Amniotic stem cell (primary cell): ENCODE measurements around the gene NDST3.

Experiments
- DNase-seq: peaks from one replicate; lab custom pipeline; 2025; lab: John Stamatoyannopoulos, UW

NDST3 gene

GRCh38 chr4:118081434-118081833, 47.1 kb downstream of the NDST3 start:
- no peak for DNase-seq

- no peak for DNase-seq
Measured at GRCh38 chr4:118082182-118082581, 47.9 kb downstream of the NDST3 start.

DNA sequence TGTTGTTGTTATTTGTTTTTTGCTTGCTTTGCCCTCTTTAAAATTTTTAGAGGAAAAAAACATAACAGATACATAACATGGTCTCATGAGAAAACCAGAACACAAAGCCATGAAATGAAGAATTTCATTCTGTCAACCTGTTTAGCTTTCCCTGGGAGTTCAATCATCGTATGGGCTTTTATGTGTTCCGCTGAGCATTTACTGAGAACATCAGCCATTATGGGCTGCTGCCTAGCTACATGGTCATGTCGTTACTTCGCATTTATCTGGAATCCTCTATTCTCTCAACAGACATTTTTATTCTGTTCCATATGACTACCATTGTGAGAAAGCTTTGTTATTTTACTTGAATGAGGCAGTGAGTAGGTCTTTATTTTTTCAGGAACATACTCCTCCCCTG, 51.4 kb downstream of the NDST3 start:
- DNase-seq: no peak

GRCh38 chr4:118086344-118086743, 52.1 kb downstream of the NDST3 start:
- no peak for DNase-seq

DNA sequence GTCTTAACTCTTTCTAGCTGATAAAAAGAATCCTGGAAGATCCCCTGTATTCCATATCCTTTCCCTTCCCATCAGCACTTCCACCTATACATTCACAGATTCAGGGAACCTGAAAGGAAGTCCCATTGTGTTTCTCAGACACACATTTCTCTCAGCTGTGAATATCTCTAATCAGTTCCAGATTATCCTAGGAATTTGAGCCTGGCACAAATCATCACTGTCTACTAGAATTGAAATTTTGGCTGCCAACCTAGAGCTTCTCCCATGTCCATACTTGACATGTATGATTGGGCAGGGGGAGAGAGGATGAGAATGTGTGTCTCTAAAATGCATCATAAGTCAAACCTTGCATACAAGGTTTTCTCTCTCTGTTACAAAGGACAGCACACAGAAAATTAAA, 53.1 kb downstream of the NDST3 start:
- no peak for DNase-seq

- DNase-seq: no peak
Measured at GRCh38 chr4:118099106-118099505, 64.8 kb downstream of the NDST3 start.

GRCh38 chr4:118102195-118102594, 67.9 kb downstream of the NDST3 start:
- no peak for DNase-seq

- DNase-seq: no peak
Measured at GRCh38 chr4:118112117-118113046, 78.1 kb downstream of the NDST3 start.

DNA sequence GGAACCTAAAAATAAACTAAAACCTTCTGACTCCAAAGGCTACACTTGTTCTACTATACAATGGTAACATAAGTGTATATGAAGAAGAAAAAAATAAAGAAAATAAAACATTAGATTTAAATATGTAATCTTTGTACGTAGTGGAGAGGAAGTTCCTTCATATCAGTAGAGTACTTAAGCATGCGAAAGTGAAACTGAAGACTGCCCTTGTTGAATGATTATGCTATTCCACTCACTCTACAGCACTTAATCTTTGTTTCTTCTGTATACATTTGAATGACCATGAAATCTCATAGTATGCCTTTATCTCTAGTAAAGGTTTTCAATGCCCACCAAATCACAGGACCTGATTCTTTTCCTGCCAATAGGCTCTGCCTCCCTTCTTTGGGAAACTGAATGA, 78.9 kb downstream of the NDST3 start:
- no peak for DNase-seq

DNA sequence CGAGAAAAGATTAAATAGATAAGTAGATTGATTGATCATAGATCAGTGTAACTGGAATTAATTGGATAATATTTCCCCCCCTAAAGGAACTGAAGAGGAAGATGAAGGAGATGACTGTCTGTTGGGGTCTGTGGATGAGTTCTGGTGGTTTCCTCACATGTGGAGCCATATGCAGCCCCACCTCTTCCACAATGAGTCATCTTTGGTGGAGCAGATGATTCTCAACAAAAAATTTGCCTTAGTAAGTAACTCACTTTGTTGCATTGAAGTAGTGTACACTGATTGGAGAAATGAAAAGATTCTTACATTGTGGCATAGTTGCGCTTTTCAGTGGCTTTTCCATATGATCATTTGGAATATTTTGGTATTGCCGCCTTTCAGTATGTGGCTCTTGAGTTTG, 80.4 kb downstream of the NDST3 start:
- DNase-seq: no peak

DNA sequence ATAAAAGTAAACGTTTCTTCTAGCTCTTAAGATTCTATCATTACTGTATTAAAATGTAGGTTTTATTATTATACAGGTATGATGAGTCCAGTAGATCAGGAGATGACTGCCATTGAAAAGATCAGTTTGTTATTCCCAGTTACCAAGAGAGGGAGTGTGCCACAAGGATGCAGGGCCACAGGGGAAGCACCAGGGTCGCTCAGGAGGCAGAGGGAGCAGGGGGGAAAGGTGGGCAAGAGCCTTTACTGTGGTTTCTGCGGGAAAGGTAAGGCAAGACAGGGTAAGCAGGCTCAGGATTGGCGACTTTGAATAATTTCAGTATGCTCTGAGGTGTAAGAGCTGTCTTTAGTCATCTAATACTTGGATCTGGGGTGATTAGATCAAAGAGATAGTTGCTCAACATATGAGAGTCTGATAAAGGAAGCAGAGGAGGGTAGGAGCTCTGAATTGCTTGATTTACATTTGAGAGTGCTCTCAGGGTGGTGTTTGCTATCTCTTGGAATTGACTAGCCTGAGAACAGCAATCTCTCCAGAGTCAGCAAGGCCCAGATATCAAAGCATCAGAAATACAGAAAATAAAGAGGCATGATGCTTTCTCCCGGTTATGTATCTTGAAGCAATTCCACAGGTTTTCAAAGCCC, 86.0 kb downstream of the NDST3 start:
- no peak for DNase-seq

DNA sequence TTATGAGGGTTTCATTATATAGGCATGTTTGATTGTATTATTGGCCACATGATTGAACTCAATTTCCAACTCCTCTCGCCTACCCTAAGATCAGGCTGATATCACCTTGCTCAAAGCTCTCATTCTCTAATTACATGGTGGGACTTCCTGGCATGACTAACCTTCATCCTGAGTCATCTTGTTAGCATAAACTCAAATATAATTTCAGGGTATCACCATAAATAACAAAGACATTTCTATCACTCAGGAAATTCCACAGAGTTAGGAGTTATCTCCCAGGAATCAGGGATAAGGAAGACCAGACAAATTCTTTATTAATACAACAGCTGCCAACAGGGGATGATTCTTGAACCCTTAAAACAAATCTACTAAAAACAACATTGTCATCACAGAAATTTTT, 90.7 kb downstream of the NDST3 start:
- DNase-seq: no peak

DNA sequence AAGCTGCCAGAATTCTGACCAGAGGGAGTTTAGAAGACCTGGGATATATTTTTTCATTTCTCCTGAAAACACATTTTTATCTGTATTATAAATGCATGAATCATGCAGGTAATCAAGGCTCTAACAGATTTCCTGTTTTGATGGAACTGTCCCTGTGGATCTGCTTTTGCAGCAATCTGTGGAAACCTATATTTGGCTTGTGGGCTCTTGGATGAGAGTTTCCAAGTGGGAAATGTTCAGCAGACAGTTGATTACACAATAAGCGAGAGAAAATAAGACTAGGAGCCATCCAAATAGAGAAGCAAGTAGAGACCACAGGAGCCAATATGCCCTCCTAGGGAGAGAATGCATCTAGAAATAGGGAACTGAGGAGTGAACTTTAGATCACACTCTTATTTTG, 105.0 kb downstream of the NDST3 start:
- no peak for DNase-seq

- DNase-seq: no peak
Measured at GRCh38 chr4:118141240-118141639, 107.0 kb downstream of the NDST3 start.

DNA sequence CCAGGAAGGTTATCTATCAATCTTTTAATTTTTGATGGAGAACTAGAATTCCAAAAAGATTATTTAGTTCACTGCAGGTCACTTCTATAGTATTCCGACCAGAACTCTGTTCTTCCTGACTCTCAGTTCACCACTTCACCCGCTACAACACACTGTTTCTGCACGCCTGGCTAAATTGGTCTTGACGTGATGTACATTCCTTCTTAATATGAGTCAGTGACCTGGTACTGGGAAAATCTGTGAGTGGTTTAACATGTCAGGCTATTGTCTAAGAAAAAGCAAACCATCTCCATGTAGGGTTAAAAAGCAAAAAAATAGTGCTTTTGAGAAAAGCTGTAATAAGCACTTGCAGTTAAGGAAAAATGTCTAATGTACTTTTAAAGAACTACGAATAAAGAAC, 120.4 kb downstream of the NDST3 start:
- no peak for DNase-seq

DNA sequence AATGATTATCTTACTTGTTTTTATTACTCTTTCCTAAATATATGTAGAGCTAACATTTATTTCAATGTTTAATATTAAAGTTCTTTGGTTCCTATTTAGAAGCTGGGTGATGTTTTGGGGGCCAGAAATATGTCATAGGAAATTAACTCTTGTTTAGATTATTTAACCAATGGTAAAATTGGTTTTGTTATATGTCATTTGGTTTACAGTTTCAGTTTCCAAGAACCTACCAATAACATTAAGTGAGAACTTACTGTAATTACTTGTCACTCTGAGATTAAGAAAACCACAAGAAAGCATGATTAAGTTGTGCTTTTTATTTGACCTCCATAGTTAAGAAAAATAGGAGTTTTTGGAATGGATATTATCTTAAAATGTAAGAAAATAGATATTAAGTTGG, 121.2 kb downstream of the NDST3 start:
- DNase-seq: no peak

GRCh38 chr4:118158763-118159375, 124.6 kb downstream of the NDST3 start:
- DNase-seq: no peak

- DNase-seq: no peak
Measured at GRCh38 chr4:118167306-118167705, 133.0 kb downstream of the NDST3 start.

DNA sequence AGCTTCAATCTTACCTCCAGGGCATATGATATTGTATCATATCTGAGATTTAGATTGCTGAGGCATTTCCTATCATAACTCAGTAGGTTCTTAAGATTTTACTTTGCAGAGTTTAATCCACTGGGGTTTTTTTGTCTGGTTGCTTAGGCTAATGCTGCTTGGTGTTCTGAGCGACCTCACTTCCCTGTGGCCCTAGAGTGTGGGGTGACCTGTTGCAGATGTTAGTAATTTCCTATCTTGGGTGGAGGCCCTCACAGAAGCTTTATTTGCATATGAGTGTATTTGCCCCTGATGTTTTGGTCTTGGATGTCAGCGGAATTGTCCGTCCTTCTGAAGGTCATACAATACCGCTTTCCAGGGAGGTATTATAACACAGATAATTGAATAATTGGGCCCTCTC, 137.1 kb downstream of the NDST3 start:
- DNase-seq: no peak

- DNase-seq: no peak
Measured at GRCh38 chr4:118173126-118173525, 138.8 kb downstream of the NDST3 start.

DNA sequence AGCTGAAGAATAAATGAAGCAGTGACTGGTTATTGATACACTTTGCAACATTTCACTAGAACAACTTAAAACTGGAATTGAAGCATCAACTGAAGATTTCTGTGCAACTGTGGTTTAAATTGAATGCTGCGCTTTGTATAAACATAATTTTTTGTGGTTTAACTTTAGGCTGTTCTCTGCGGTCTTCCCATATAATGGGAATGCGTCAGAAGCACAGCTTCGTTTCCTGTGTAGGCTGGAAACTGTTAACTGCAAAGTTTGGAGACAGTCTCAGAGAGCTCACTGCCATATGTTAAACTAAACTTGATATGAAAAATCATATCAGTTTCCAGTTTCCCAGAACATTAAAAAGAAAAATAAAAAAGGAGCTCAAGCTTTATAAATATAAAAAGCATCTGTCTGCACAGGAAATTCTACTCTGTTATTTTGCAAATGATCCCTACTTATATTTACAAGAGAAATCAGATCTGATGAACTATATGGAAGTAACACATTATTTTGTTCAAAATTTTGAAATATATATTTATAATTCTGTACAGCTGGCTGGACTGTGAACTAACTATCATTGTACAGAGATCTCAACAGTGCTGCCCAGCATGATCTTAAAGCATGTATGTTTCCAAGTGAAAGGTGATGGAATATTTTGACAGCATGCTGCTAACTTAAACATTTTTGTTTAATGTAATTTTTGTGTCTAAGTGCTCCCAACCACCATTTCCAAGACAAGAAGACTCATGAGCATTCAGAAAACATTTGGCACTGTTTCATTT, 139.9 kb downstream of the NDST3 start:
- peak; percentile 59 for DNase-seq

DNA sequence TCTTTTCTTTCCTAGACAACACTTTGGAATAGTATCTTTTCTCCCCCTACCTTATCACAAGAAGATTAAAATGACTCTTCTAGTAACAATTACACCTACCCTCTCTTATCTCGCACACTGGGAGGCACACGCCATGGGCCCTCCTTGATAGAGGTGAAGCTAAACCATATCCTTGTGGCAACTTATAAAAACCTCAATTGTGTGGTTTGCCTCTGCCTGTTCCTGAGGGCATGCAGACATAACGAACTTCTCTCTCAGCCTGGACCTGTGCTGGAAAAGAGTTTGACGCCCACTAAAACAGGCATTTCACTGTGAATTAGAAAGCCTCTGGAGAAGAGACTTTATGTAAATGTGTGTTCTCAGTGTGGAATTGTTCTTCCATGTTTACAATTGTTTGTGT, 141.2 kb downstream of the NDST3 start:
- no peak for DNase-seq
